WTC11 (cell line): ENCODE data around the gene CTNND2. TPM values are rescaled to one million over a fixed set of nuclear protein-coding genes. Genes with fewer than 3 reads are reported as not detected.

Experiments
- ATAC-seq: fragments of 200-7000 bp; cut with Tn5 transposase; 2 replicates; pipeline ENCODE4 v1.10.0; 2021; ENCODE audit warnings: mild to moderate bottlenecking, moderate library complexity
- CTCF ChIA-PET: fragments of 300-600 bp; sonication (Branson Sonifier 250); formaldehyde crosslinking; loops from one replicate; lab custom pipeline; 2021; ENCODE audit warnings: antibody characterized with exemption; lab: Charles Lee
- POLR2A ChIA-PET: fragments of 350-600 bp; sonication (Branson Sonifier 250); formaldehyde crosslinking; loops from one replicate; lab custom pipeline; 2021; ENCODE audit warnings: antibody characterized with exemption; lab: Charles Lee
- DNase-seq: peaks from one replicate; pipeline ENCODE4 v3.0.0; 2021; ENCODE audit warnings: low spot score
- H3K27ac Mint-ChIP-seq: 2 replicates; pipeline ENCODE4 v1.8.0; 2021; ENCODE audit warnings: mixed read lengths
- H3K27me3 Mint-ChIP-seq: 2 replicates; pipeline ENCODE4 v1.8.0; 2021; ENCODE audit warnings: low read depth, mild to moderate bottlenecking, moderate library complexity, mixed read lengths
- H3K36me3 Mint-ChIP-seq: 2 replicates; pipeline ENCODE4 v1.8.0; 2021; ENCODE audit warnings: mixed read lengths
- H3K4me1 Mint-ChIP-seq: 2 replicates; pipeline ENCODE4 v1.8.0; 2022; ENCODE audit warnings: mixed read lengths
- H3K4me3 Mint-ChIP-seq: 2 replicates; pipeline ENCODE4 v1.8.0; 2021; ENCODE audit warnings: mild to moderate bottlenecking, moderate library complexity, mixed read lengths
- H3K9me3 Mint-ChIP-seq: 2 replicates; pipeline ENCODE4 v1.8.0; 2021; ENCODE audit warnings: mixed read lengths
- AR ChIP-seq: fragments of 250-450 bp; sonication (Bioruptor Pico); IDR thresholded peaks from 2 replicates; pipeline ENCODE4 v1.9.0; 2021; ENCODE audit warnings: mild to moderate bottlenecking
- ATF1 ChIP-seq: sonication (generic); formaldehyde crosslinking; IDR thresholded peaks from 2 replicates; pipeline ENCODE4 v1.8.1; 2023; ENCODE audit warnings: mild to moderate bottlenecking, moderate library complexity, missing genetic modification reagents
- ATF6 ChIP-seq: sonication (generic); formaldehyde crosslinking; IDR thresholded peaks from 2 replicates; pipeline ENCODE4 v1.8.1; 2023; ENCODE audit warnings: mild to moderate bottlenecking, missing genetic modification reagents
- CBFB ChIP-seq: sonication (generic); formaldehyde crosslinking; IDR thresholded peaks from 2 replicates; pipeline ENCODE4 v1.8.1; 2022; ENCODE audit warnings: mild to moderate bottlenecking, low read depth, missing genetic modification reagents
- CREB1 ChIP-seq: sonication (generic); formaldehyde crosslinking; IDR thresholded peaks from 2 replicates; pipeline ENCODE4 v1.8.0; 2023; ENCODE audit warnings: mild to moderate bottlenecking, missing genetic modification reagents
- CTCF ChIP-seq: fragments of 200-600 bp; IDR thresholded peaks from 2 replicates; pipeline ENCODE4 v1.8.0; 2022; ENCODE audit warnings: antibody characterized with exemption
- ELF4 ChIP-seq: sonication (generic); formaldehyde crosslinking; IDR thresholded peaks from 2 replicates; pipeline ENCODE4 v1.8.1; 2022; ENCODE audit warnings: low read depth, mild to moderate bottlenecking, moderate library complexity, missing genetic modification reagents
- ERG ChIP-seq: fragments of 250-450 bp; sonication (Bioruptor Pico); IDR thresholded peaks from 2 replicates; pipeline ENCODE4 v1.8.0; 2021; ENCODE audit warnings: mild to moderate bottlenecking
- ESRRA ChIP-seq: sonication (generic); formaldehyde crosslinking; IDR thresholded peaks from 2 replicates; pipeline ENCODE4 v1.8.1; 2022; ENCODE audit warnings: mild to moderate bottlenecking, missing genetic modification reagents, borderline replicate concordance
- ETV6 ChIP-seq: sonication (generic); formaldehyde crosslinking; IDR thresholded peaks from 2 replicates; pipeline ENCODE4 v1.8.1; 2022; ENCODE audit warnings: mild to moderate bottlenecking, missing genetic modification reagents
- FOXP1 ChIP-seq: sonication (generic); formaldehyde crosslinking; IDR thresholded peaks from 2 replicates; pipeline ENCODE4 v1.8.0; 2022; ENCODE audit warnings: missing genetic modification reagents, mild to moderate bottlenecking, moderate library complexity, borderline replicate concordance
- GABPB1 ChIP-seq: sonication (generic); formaldehyde crosslinking; IDR thresholded peaks from 2 replicates; pipeline ENCODE4 v1.8.1; 2023; ENCODE audit warnings: mild to moderate bottlenecking, missing genetic modification reagents
- GTF2I ChIP-seq: fragments of 250-450 bp; sonication (Bioruptor Pico); conservative IDR thresholded peaks from 2 replicates; pipeline ENCODE4 v1.4.0; 2021; ENCODE audit warnings: mild to moderate bottlenecking
- HMGXB4 ChIP-seq: sonication (generic); formaldehyde crosslinking; IDR thresholded peaks from 2 replicates; pipeline ENCODE4 v1.8.1; 2023; ENCODE audit warnings: mild to moderate bottlenecking, moderate library complexity, missing genetic modification reagents
- MYBL2 ChIP-seq: sonication (generic); formaldehyde crosslinking; IDR thresholded peaks from 2 replicates; pipeline ENCODE4 v1.8.1; 2023; ENCODE audit warnings: mild to moderate bottlenecking, moderate library complexity, missing genetic modification reagents
- NR2C2 ChIP-seq: sonication (generic); formaldehyde crosslinking; IDR thresholded peaks from 2 replicates; pipeline ENCODE4 v1.8.0; 2022; ENCODE audit warnings: mild to moderate bottlenecking, missing genetic modification reagents
- PREB ChIP-seq: sonication (generic); formaldehyde crosslinking; IDR thresholded peaks from 2 replicates; pipeline ENCODE4 v1.8.1; 2022; ENCODE audit warnings: mild to moderate bottlenecking, missing genetic modification reagents, moderate library complexity, borderline replicate concordance
- SMAD3 ChIP-seq: sonication (generic); formaldehyde crosslinking; IDR thresholded peaks from 2 replicates; pipeline ENCODE4 v1.8.0; 2022; ENCODE audit warnings: missing genetic modification reagents, mild to moderate bottlenecking, borderline replicate concordance
- SMAD4 ChIP-seq: sonication (generic); formaldehyde crosslinking; IDR thresholded peaks from 2 replicates; pipeline ENCODE4 v1.8.0; 2022; ENCODE audit warnings: mild to moderate bottlenecking, missing genetic modification reagents
- STAT6 ChIP-seq: sonication (generic); formaldehyde crosslinking; conservative IDR thresholded peaks from 2 replicates; pipeline ENCODE4 v1.8.1; 2023; ENCODE audit warnings: mild to moderate bottlenecking, low read depth, missing genetic modification reagents, moderate library complexity
- ZNF219 ChIP-seq: sonication (generic); formaldehyde crosslinking; IDR thresholded peaks from 2 replicates; pipeline ENCODE4 v1.8.0; 2023; ENCODE audit warnings: missing genetic modification reagents, mild to moderate bottlenecking, borderline replicate concordance
- ZNF232 ChIP-seq: sonication (generic); formaldehyde crosslinking; IDR thresholded peaks from 2 replicates; pipeline ENCODE4 v1.8.0; 2022; ENCODE audit warnings: mild to moderate bottlenecking, missing genetic modification reagents
- ZNF317 ChIP-seq: sonication (generic); formaldehyde crosslinking; IDR thresholded peaks from 2 replicates; pipeline ENCODE4 v1.8.1; 2023; ENCODE audit warnings: low read depth, mild to moderate bottlenecking, moderate library complexity, missing genetic modification reagents, borderline replicate concordance
- total RNA-seq: library from RNA; stranded (reverse); gene quantifications from 3 replicates; pipeline ENCODE4 v1.2.3, GENCODE V29; 2021

Gene CTNND2
- total RNA-seq, 1 experiment from 2014 or later = 11.9 TPM

- TF ChIP-seq STAT6 (CRISPR knock-in tag) (no peak), GABPB1 (CRISPR knock-in tag) (no peak), ZNF219 (CRISPR knock-in tag) (no peak), HMGXB4 (CRISPR knock-in tag) (no peak), PREB (CRISPR knock-in tag) (no peak), NR2C2 (CRISPR knock-in tag) (no peak), CBFB (CRISPR knock-in tag) (no peak), ETV6 (CRISPR knock-in tag) (no peak), MYBL2 (no peak), ELF4 (no peak), ATF1 (CRISPR knock-in tag) (no peak), ESRRA (no peak), ZNF232 (no peak), ERG (CRISPR knock-in tag) (no peak)
Measured at GRCh38 chr5:11888221-11888620, 16.0 kb downstream of the CTNND2 start (continued).

- Mint-ChIP-seq H3K36me3 (0 out of 2 replicates have a peak, but pooled peaks cover 2% of the 10 kb centered on the region), H3K4me3 (no peak overlapping the region), H3K27me3 (no peaks in the 10 kb centered on the region; the same call in 1 of the 2 replicates), H3K9me3 (peaks cover 11% of the 10 kb centered on the region), H3K4me1 (no peaks in the 10 kb centered on the region), H3K27ac (no peak overlapping the region)
- ChIA-PET CTCF (no interaction called here), POLR2A (no interaction called here)
- DNase-seq (no peak), ATAC-seq (no peak)
- no peak for TF ChIP-seq FOXP1 (CRISPR knock-in tag)
- TF ChIP-seq AR = no peak
- no peak for TF ChIP-seq CTCF
- no peak for TF ChIP-seq CREB1
- TF ChIP-seq SMAD4 (CRISPR knock-in tag) = no peak
- no peak for TF ChIP-seq GTF2I
- TF ChIP-seq ERG (CRISPR knock-in tag) = no peak
- no peak for TF ChIP-seq SMAD3 (CRISPR knock-in tag)
- no peak for TF ChIP-seq ZNF317
- no peak for TF ChIP-seq ATF6 (CRISPR knock-in tag)
Measured at GRCh38 chr5:11878814-11879213, 25.4 kb downstream of the CTNND2 start.
